HG02610 (cell line): ENCODE measurements around the gene AUTS2.
"Not testable (repeated sequence)": the region's sequence is repeated elsewhere in the genome, so short reads cannot be mapped to it uniquely, and the experiment has no call there.

ENCODE experiments used
- ATAC-seq: cut with Tn5 transposase; IDR thresholded peaks from one replicate; pipeline ENCODE4 v1.9.1; 2021; ENCODE audit warnings: mild to moderate bottlenecking, moderate library complexity; ENCODE audit not compliant: unreplicated experiment

The AUTS2 gene

DNA sequence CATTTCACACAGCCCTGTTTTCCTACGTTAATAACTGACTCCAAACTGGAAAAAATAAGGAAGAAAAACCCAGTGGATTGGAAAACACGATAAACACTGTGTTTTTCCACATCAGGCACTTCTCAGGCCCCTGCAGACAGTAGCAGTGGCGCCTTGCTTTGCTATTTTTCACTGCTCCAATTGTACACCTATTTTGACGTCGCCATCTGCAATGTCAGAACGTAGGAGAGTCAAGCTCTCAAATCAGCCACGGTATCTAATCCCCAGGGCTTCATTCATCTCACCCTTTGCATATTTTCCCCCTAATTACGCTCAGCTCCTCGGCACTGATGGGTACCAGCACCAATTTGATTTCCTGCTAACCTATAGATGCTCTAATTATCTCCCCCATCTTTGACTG lies 1195.5 kb downstream of the AUTS2 start:
- ATAC-seq: no peak

DNA sequence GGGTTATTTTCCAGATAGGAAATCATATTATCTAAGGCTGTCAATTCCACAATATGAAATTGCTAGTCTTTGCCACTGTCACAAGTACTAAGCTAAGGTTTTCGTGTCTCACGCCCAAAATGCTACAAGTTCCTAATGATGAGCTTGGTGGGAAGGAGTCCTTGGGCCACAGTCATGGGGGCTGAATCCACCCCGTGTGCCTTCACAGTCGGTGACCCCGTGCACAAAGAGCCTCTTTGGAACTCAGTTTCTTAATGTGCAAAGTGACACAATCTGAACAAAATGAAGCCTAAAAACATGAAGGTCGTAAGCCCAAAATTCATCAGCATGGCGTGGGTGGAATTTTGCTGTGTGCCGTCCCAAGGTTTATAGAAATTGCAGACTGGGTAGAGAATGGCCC lies 1196.7 kb downstream of the AUTS2 start:
- no peak for ATAC-seq

- no peak for ATAC-seq
These were observed 1197.7 kb downstream of the AUTS2 start for GRCh38 chr7:70795948-70796347.

DNA sequence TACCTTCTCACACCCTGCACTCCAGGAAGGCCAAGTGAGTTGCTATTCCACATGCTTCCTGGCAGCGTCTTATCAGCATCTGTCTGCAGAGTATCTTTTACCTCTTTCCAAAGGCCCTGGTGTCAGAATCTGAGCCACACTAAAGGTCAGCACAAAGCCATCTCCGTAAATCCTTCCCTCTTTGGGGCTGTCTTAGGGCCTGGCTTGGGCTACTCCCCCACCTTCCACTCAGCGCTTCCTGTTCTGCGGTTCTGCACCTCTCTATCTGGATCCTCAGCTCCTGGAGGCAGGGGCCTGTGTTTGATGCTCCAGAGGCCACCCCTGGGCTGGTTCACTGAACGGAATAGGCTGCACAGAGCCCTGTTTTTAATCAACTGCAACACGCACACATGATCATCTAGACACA lies 1198.8 kb downstream of the AUTS2 start:
- no peak for ATAC-seq

- no peak for ATAC-seq
These were observed 1201.6 kb downstream of the AUTS2 start for GRCh38 chr7:70799841-70800405.

DNA sequence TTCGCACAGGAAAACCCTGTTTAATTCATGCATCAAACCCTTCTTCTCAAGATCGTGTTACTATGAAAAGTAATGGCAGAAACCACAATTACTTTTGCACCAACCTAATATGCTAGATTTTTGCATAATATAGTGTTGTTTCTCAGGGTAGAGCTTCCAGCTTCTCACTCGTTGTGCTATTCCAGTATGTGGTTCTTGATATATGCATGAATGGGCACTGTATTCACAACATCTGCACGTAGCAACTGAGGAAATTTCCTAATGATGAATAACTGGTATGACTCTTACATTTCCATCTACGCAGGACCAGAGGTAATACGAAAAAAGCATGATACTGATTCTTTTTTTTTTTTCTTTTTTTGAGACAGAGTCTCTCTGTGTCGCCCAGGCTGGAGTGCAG lies 1207.1 kb downstream of the AUTS2 start:
- no peak for ATAC-seq

GRCh38 chr7:70807650-70808049 lies 1209.4 kb downstream of the AUTS2 start:
- no peak for ATAC-seq

DNA sequence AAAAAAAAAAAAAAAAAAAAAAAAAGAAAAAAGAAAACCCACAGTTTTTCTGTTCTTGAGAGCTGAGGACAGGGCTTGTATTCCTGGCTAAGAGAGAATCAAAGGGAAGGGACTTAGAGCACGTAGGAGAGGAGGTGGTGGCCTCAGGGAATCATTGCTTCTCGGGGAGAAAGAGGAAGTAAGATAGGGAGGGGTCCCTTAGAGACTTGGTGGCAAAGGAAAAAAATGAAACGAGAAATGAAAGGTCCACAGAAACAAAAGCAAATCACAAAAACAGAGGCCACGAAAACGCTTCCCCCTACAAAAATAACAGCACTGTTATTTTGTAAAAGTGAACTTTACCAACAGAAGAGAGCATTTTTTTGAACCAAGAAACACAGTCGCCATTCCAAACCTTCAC lies 1210.6 kb downstream of the AUTS2 start:
- ATAC-seq: no peak

- ATAC-seq: no peak
These were observed 1212.4 kb downstream of the AUTS2 start for GRCh38 chr7:70810558-70811139.

DNA sequence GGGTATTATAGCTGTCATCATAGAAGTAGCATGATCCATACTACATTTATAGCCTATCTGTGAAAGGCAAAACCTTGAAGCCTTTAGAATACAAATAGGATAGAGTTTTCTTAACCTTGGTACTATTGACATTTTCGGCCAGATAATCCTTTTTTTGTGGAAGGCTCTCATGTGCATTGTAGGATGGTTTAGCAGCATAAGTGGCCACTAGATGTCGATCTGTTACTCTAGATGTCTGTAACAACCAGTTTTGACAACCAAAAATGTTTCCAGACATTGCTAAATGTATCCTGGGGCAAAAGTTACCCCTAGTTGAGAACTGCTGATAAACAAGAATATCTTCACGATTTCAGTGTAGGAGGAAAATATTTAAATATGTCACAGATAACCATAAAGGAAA lies 1214.2 kb downstream of the AUTS2 start:
- no peak for ATAC-seq

DNA sequence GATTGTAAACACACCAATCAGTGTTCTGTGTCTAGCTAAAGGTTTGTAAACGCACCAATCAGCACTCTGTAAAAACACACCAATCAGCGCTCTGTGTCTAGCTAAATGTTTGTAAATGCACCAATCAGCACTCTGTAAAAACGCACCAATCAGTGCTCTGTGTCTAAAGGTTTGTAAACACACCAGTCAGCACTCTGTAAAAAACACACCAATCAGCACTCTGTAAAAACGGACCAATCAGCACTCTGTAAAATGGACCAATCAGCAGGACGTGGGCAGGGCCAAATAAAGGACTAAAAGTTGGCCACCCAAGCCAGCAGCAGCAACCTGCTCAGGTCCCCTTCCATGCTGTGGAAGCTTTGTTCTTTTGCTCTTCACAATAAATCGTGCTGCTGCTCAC lies 1224.2 kb downstream of the AUTS2 start:
- ATAC-seq: not testable (repeated sequence)

- peak; percentile 78 for ATAC-seq
These were observed 1231.2 kb downstream of the AUTS2 start for GRCh38 chr7:70829221-70830059.

DNA sequence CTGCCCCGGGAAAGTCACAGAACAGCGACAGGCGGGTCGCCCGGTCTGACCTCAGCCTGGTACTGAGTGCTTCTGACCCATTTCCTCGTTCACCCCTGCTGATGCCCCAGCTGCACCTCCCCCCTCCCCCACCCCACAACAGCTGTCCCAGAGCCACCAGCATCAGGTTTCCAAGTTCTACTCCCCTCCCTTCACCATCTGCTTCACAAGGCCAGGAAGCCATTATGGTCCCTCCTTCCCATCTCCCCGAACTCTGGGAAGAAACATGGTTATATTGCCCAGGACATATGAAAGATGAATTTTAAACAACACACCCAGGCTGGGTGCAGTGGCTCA lies 1231.8 kb downstream of the AUTS2 start:
- no peak for ATAC-seq

GRCh38 chr7:70830426-70830825 lies 1232.2 kb downstream of the AUTS2 start:
- ATAC-seq: no peak

- no peak for ATAC-seq
These were observed 1235.5 kb downstream of the AUTS2 start for GRCh38 chr7:70833726-70834125.

DNA sequence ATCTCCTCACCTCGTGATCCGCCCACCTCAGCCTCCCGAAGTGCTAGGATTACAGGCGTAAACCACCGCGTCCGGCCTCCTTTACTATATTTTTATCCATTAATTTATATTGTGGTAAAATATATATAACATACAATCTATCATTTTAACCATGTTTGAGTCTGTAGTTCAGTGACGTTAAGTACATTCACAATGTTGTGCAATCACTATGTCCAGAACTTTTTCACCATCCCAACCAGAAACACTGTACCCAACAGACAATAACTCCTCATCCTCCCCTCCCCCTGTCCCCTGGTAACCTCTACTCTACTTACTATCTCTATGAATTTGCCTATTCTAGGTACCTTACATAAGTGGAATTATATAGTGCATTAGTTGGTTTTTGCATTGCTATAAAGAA lies 1236.1 kb downstream of the AUTS2 start:
- ATAC-seq: no peak

DNA sequence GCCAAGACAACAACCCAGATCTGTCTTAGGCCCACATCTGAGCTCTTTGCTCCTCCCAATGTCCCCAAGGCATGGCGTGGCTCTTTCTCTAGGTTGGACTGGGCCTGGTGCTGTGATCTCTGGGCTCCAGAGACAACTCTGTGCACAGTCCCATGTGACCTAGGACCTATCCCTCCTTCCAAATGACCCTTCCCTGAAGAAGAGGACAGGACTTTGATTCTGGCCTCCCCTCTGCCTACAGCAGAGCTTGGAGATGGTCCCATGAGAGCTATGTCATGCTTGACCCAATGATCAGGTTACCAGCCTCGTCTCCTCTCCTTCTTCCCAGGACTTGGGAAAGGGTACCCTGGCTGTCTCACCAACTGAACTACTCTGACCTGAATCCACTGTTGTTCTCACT lies 1237.4 kb downstream of the AUTS2 start:
- no peak for ATAC-seq

DNA sequence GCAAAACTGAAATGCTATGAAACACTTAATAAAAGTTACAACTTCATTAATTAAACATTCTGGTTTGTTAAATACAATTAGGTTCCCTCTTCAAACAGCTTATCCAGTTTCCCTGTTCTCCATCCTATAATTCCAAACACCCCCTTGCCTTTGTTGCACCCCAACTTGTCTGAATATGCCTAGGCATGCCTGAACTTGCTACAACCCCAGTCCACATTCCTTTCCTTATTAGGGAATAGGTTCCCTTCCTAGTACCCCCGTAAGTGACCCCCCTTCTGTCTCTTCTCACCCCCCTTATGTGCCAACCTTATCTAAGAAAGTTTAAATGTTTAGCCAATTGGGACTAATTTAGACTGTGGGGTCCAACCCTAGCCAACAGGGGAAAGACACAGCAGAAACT lies 1238.0 kb downstream of the AUTS2 start:
- no peak for ATAC-seq

DNA sequence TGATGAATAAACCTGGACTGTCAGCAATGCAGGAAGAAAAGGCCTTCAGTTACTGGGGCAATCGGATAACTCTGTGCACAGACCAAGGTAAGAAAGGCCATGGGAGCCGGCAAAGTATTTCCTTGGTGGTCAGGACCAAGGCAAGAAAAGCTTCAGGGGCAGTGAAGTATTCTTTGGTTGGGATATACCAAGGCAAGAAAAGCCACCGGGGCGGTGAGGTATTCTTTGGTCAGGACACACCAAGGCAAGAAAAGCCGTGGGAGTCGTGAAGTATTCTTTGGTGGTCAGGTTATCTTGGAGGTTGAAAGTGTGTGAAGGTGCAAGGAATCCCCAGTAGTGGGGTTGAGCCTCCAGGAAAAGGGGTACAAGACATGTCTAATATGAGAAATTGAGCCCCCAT lies 1238.7 kb downstream of the AUTS2 start:
- ATAC-seq: no peak

DNA sequence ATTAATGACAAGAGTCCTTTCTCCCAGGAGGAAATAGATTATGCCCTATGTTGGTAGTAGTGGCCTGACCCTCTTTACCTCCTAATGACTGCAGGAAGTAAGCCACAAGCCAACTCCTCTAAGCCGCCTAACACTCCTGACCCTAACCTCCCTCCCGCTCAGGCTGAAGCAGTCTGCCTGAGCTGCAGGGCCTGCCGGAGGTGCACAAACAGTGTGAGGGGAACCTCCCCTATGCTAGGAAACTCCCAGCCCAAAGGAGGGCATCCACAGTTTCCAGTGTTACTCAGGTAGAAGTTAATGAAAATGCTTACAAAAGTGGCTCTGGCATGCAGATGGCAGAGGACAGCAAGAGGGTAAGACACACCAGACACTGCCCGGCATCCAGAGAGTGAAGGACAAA lies 1239.3 kb downstream of the AUTS2 start:
- ATAC-seq: no peak

DNA sequence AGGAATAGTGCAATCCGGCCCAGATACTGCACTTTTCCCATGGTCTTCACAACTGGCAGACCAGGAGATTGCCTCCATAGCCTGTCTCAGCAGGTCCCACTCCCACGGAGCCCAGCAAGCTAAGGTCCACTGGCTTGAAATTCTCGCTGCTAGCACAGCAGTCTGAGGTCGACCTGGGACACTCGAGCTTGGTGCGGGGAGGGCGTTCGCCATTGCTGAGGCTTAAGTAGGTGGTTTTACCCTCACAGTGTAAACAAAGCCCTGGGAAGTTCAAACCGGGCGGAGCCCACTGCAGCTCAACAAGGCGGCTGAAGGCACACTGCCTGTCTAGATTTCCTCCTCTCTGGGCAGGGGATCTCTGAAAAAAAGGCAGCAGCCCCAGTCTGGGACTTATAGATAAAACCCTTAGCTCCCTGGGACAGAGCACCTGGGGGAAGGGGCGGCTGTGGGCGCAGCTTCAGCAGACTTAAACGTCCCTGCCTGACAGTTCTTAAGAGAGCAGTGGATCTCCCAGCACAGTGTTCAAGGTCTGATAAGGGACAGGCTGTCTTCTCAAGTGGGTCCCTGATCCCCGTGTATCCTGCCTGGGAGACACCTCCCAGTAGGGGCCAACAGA lies 1240.1 kb downstream of the AUTS2 start:
- no peak for ATAC-seq
